SU-DHL-6 (cell line): Measurements from ENCODE around the gene CCDC60.

Experiments used
- H2AFZ ChIP-seq: fragments of 200-600 bp; sonication (generic); 2 replicates; pipeline ENCODE4 v1.6.1; 2014; ENCODE audit warnings: low read depth, mild to moderate bottlenecking, moderate library complexity, mixed read lengths, antibody characterized with exemption, low read length; ENCODE audit not compliant: severe bottlenecking
- H3F3A ChIP-seq: fragments of 200-600 bp; shearing (Covaris generic); 2 replicates; pipeline ENCODE4 v1.6.0; 2016; ENCODE audit warnings: antibody characterized with exemption, mild to moderate bottlenecking; ENCODE audit not compliant: insufficient read depth
- H3K27ac ChIP-seq: fragments of 200-600 bp; sonication (generic); 2 replicates; pipeline ENCODE4 v1.5.1; 2016; ENCODE audit warnings: low read depth, mild to moderate bottlenecking, low read length, moderate library complexity, mixed read lengths
- H3K27me3 ChIP-seq: fragments of 200-600 bp; sonication (generic), shearing (Covaris generic); 2 replicates; pipeline ENCODE4 v1.6.0; 2014; ENCODE audit warnings: mild to moderate bottlenecking, low read length
- H3K36me3 ChIP-seq: fragments of 200-600 bp; sonication (generic); 2 replicates; pipeline ENCODE4 v1.6.1; 2014; ENCODE audit warnings: mild to moderate bottlenecking, low read length, mixed read lengths
- H3K4me2 ChIP-seq: fragments of 300-600, 200-600 bp; shearing (Covaris generic), sonication (generic); 2 replicates; pipeline ENCODE4 v1.6.0; 2014; ENCODE audit warnings: low read length, low read depth, mild to moderate bottlenecking; ENCODE audit not compliant: poor library complexity, severe bottlenecking
- H3K4me3 ChIP-seq: fragments of 200-600 bp; sonication (generic); 2 replicates; pipeline ENCODE4 v1.5.1; 2014; ENCODE audit warnings: antibody characterized with exemption, low read length, mild to moderate bottlenecking, mixed read lengths; ENCODE audit not compliant: insufficient read depth, poor library complexity, severe bottlenecking
- H3K79me2 ChIP-seq: fragments of 200-600 bp; sonication (generic); 2 replicates; pipeline ENCODE4 v1.6.1; 2014; ENCODE audit warnings: mild to moderate bottlenecking, low read length, moderate library complexity; ENCODE audit not compliant: insufficient read depth
- H3K9ac ChIP-seq: fragments of 200-600 bp; sonication (generic); 2 replicates; pipeline ENCODE4 v1.7.0; 2014; ENCODE audit warnings: mild to moderate bottlenecking, low read length
- H3K9me2 ChIP-seq: fragments of 200-600 bp; sonication (generic); replicated peaks from 2 replicates; pipeline ENCODE4 v1.6.1; 2014; ENCODE audit warnings: low read length; ENCODE audit not compliant: insufficient read depth
- H3K9me3 ChIP-seq: fragments of 200-600 bp; sonication (generic); 2 replicates; pipeline ENCODE4 v1.6.1; 2014; ENCODE audit warnings: low read length, mixed read lengths; ENCODE audit not compliant: insufficient read depth
- H4K20me1 ChIP-seq: fragments of 200-600 bp; sonication (generic); 2 replicates; pipeline ENCODE4 v1.6.1; 2014; ENCODE audit warnings: low read depth, mild to moderate bottlenecking, antibody characterized with exemption, low read length, moderate library complexity, mixed read lengths
- EZH2phosphoT487 ChIP-seq: fragments of 200-600 bp; sonication (generic), shearing (Covaris generic); conservative IDR thresholded peaks from 2 replicates; pipeline ENCODE4 v1.6.1; 2018; ENCODE audit warnings: mild to moderate bottlenecking, antibody characterized with exemption, low read length, moderate library complexity, mixed read lengths
- TF ChIP-seq, protein P1 (sequence below): fragments of 200-600 bp; sonication (generic); IDR thresholded peaks from one replicate; pipeline ENCODE4 v1.5.1; 2017; ENCODE audit warnings: antibody characterized with exemption, mild to moderate bottlenecking, low read length, moderate library complexity; ENCODE audit not compliant: insufficient read depth, poor library complexity, severe bottlenecking

Gene CCDC60

DNA sequence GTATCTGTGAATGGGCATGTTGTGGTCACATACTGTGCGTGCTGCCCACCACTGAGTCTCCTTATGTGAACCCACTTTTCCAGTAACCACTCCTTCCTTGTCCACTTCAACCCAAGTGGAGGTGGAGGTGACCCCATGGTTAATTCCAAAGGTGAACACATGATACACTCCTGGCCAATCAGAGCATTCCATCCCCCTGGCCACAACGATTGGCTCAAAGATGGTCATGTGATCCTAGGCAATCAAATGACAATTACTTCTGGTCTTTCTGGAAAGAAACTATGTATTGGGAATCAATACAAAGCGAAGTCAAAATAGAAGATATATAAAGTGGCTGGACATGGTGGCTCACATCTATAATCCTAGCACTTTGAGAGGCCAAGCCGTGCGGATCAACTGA, 20.2 kb upstream of the CCDC60 start:
- no peaks in the 10 kb centered on the region for H4K20me1 ChIP-seq
- H3K4me3 ChIP-seq: no peak overlapping the region
- H3K27ac ChIP-seq: no peak overlapping the region
- H3K36me3 ChIP-seq: no peaks in the 10 kb centered on the region
- H3K27me3 ChIP-seq: no peaks in the 10 kb centered on the region
- no peaks in the 10 kb centered on the region for H3F3A ChIP-seq
- H2AFZ ChIP-seq: no peak overlapping the region
- H3K9me2 ChIP-seq: no peaks in the 10 kb centered on the region
- no peaks in the 10 kb centered on the region for H3K9me3 ChIP-seq
- no peak overlapping the region for H3K9ac ChIP-seq
- no peak overlapping the region for H3K4me2 ChIP-seq
- no peaks in the 10 kb centered on the region for H3K79me2 ChIP-seq
- TF ChIP-seq, protein P1, sequence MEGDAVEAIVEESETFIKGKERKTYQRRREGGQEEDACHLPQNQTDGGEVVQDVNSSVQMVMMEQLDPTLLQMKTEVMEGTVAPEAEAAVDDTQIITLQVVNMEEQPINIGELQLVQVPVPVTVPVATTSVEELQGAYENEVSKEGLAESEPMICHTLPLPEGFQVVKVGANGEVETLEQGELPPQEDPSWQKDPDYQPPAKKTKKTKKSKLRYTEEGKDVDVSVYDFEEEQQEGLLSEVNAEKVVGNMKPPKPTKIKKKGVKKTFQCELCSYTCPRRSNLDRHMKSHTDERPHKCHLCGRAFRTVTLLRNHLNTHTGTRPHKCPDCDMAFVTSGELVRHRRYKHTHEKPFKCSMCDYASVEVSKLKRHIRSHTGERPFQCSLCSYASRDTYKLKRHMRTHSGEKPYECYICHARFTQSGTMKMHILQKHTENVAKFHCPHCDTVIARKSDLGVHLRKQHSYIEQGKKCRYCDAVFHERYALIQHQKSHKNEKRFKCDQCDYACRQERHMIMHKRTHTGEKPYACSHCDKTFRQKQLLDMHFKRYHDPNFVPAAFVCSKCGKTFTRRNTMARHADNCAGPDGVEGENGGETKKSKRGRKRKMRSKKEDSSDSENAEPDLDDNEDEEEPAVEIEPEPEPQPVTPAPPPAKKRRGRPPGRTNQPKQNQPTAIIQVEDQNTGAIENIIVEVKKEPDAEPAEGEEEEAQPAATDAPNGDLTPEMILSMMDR: no peak
- no peak for TF ChIP-seq EZH2phosphoT487

- no peak overlapping the region for H3K27ac ChIP-seq
- H4K20me1 ChIP-seq: no peaks in the 10 kb centered on the region
- no peaks in the 10 kb centered on the region for H3K79me2 ChIP-seq
- no peak overlapping the region for H3K4me2 ChIP-seq
- H3K4me3 ChIP-seq: no peak overlapping the region
- no peaks in the 10 kb centered on the region for H3F3A ChIP-seq
- no peaks in the 10 kb centered on the region for H3K27me3 ChIP-seq
- no peak overlapping the region for H3K9ac ChIP-seq
- H2AFZ ChIP-seq: no peak overlapping the region
- no peaks in the 10 kb centered on the region for H3K36me3 ChIP-seq
- no peaks in the 10 kb centered on the region for H3K9me3 ChIP-seq
- no peak for TF ChIP-seq EZH2phosphoT487
- TF ChIP-seq, protein P1: no peak
- no peaks in the 10 kb centered on the region for H3K9me2 ChIP-seq
Observed at GRCh38 chr12:119319638-119320037, 14.9 kb upstream of the CCDC60 start.

GRCh38 chr12:119320678-119321077, 13.9 kb upstream of the CCDC60 start:
- TF ChIP-seq EZH2phosphoT487: no peak
- TF ChIP-seq, protein P1: no peak
- Histone ChIP-seq H3K36me3 (no peaks in the 10 kb centered on the region), H3K27me3 (no peaks in the 10 kb centered on the region), H3K27ac (no peak overlapping the region), H2AFZ (no peak overlapping the region), H3K79me2 (no peaks in the 10 kb centered on the region), H3K9ac (no peak overlapping the region), H4K20me1 (no peaks in the 10 kb centered on the region), H3K9me3 (no peaks in the 10 kb centered on the region), H3F3A (no peaks in the 10 kb centered on the region), H3K4me3 (no peak overlapping the region), H3K9me2 (no peaks in the 10 kb centered on the region), H3K4me2 (no peak overlapping the region)
